ENCODE measurements around the gene HNRNPF.

Gene HNRNPF

GRCh38 chr10:43376046-43376635 lies 32.8 kb downstream of the HNRNPF start:
- no peak for DNase-seq (ENCODE audit: low spot score)

- no peak for DNase-seq (ENCODE audit: low spot score)
Measured at GRCh38 chr10:43375401-43376020, 33.5 kb downstream of the HNRNPF start.

- no peak for DNase-seq (ENCODE audit: low spot score)
Measured at GRCh38 chr10:43374194-43374593, 34.8 kb downstream of the HNRNPF start.

GRCh38 chr10:43373461-43373860 lies 35.5 kb downstream of the HNRNPF start:
- no peak for DNase-seq (ENCODE audit: low spot score)

- no peak for DNase-seq (ENCODE audit: low spot score)
Measured at GRCh38 chr10:43372765-43373361, 36.1 kb downstream of the HNRNPF start.

- DNase-seq (ENCODE audit: low spot score): no peak
Measured at GRCh38 chr10:43371418-43371817, 37.6 kb downstream of the HNRNPF start, which contains the start of gene FXYD4. TSS of gene FXYD4 (plus strand) at chr10:43371636. CDS start at chr10:43373747, 2,111 bp downstream.

- DNase-seq (ENCODE audit: low spot score): no peak
Measured at GRCh38 chr10:43370671-43371215, 38.2 kb downstream of the HNRNPF start.

- DNase-seq (ENCODE audit: low spot score): no peak
Measured at GRCh38 chr10:43369921-43370320, 39.1 kb downstream of the HNRNPF start.

- no peak for DNase-seq (ENCODE audit: low spot score)
Measured at GRCh38 chr10:43365001-43365400, 44.0 kb downstream of the HNRNPF start.

GRCh38 chr10:43362191-43362839 lies 46.7 kb downstream of the HNRNPF start:
- DNase-seq (ENCODE audit: low spot score): peak; percentile 83

GRCh38 chr10:43361547-43362190 lies 47.3 kb downstream of the HNRNPF start:
- no peak for DNase-seq (ENCODE audit: low spot score)

GRCh38 chr10:43360086-43360485 lies 48.9 kb downstream of the HNRNPF start:
- DNase-seq (ENCODE audit: low spot score): no peak

GRCh38 chr10:43355749-43356371 lies 53.1 kb downstream of the HNRNPF start:
- DNase-seq (ENCODE audit: low spot score): no peak

GRCh38 chr10:43354879-43355380 lies 54.1 kb downstream of the HNRNPF start:
- no peak for DNase-seq (ENCODE audit: low spot score)

GRCh38 chr10:43354330-43354635 lies 54.7 kb downstream of the HNRNPF start:
- DNase-seq (ENCODE audit: low spot score): no peak

GRCh38 chr10:43353495-43354329 lies 55.3 kb downstream of the HNRNPF start:
- no peak for DNase-seq (ENCODE audit: low spot score)

- DNase-seq (ENCODE audit: low spot score): no peak
Measured at GRCh38 chr10:43352951-43353350, 56.0 kb downstream of the HNRNPF start.

GRCh38 chr10:43351301-43351700 lies 57.7 kb downstream of the HNRNPF start:
- DNase-seq (ENCODE audit: low spot score): no peak

- DNase-seq (ENCODE audit: low spot score): no peak
Measured at GRCh38 chr10:43350686-43351085, 58.3 kb downstream of the HNRNPF start.

GRCh38 chr10:43350156-43350555 lies 58.8 kb downstream of the HNRNPF start:
- no peak for DNase-seq (ENCODE audit: low spot score)
